GM12878 (cell line): Measurements from ENCODE around the gene CYP51A1.

Experiments
- EGR1 ChIP-seq, 2 experiments: IDR thresholded peaks; 1 replicate in 1 of 2; 2 replicates in 1 of 2; pipeline ENCODE4 v1.6.1; 2011 to 2012; ENCODE audit warnings: low read depth in 2 of 2, low read length in 2 of 2, borderline replicate concordance in 1 of 2, mild to moderate bottlenecking in 1 of 2, moderate library complexity in 1 of 2
- FOXM1 ChIP-seq: IDR thresholded peaks from 2 replicates; pipeline ENCODE4 v1.6.1; 2012; ENCODE audit warnings: low read depth, mild to moderate bottlenecking, inconsistent platforms, low read length, moderate library complexity
- NKRF ChIP-seq: fragments of 450-650 bp; conservative IDR thresholded peaks from 2 replicates; pipeline ENCODE4 v1.6.1; 2017; ENCODE audit warnings: mild to moderate bottlenecking, moderate library complexity
- POLR2A ChIP-seq: IDR thresholded peaks from 2 replicates; pipeline ENCODE4 v1.6.1; 2011; ENCODE audit warnings: low read depth, mild to moderate bottlenecking, low read length
- POLR2AphosphoS5 ChIP-seq: IDR thresholded peaks from 2 replicates; pipeline ENCODE4 v1.6.1; 2011; ENCODE audit warnings: mild to moderate bottlenecking, low read length, inconsistent platforms
- RAD21 ChIP-seq: IDR thresholded peaks from 2 replicates; pipeline ENCODE4 v1.6.1; 2011; ENCODE audit warnings: mild to moderate bottlenecking, low read depth, low read length, moderate library complexity; ENCODE audit not compliant: insufficient read depth
- RELA ChIP-seq: fragments of 450-650 bp; IDR thresholded peaks from 2 replicates; pipeline ENCODE4 v1.8.0; 2014; ENCODE audit warnings: borderline replicate concordance; ENCODE audit not compliant: partially characterized antibody
- TF ChIP-seq, protein P1 (sequence below): fragments of 450-650 bp; IDR thresholded peaks from 2 replicates; pipeline ENCODE4 v1.6.1; 2016; ENCODE audit warnings: mild to moderate bottlenecking, moderate library complexity, borderline replicate concordance

DNA sequence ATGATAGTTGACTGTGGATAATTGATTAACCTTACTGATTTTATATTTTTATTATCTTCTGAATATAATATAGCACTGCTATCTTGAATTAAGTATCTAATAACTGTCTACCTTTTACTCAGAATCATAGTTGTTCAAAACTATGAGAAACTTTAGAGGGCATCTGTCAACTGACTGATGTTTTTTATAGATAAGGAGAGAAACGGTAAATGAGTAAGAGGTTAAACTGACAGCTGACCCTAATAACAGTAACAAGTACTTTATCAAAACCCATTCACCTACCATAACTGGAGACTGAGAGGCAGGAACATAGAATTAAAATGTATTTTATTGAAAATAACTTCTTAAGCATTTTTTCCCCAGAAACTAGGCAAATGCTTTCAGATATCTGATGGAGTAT, 62.2 kb downstream of the CYP51A1 start:
- TF ChIP-seq RELA (no peak), RAD21 (no peak), NKRF (no peak), FOXM1 (no peak), POLR2AphosphoS5 (no peak), EGR1 (IDR thresholded peaks at IDR 0.05; ENCODE audit: borderline replicate concordance in 1 of 2, low read depth in 2 of 2, low read length in 2 of 2) (no peak), POLR2A (no peak)
- TF ChIP-seq, protein P1, sequence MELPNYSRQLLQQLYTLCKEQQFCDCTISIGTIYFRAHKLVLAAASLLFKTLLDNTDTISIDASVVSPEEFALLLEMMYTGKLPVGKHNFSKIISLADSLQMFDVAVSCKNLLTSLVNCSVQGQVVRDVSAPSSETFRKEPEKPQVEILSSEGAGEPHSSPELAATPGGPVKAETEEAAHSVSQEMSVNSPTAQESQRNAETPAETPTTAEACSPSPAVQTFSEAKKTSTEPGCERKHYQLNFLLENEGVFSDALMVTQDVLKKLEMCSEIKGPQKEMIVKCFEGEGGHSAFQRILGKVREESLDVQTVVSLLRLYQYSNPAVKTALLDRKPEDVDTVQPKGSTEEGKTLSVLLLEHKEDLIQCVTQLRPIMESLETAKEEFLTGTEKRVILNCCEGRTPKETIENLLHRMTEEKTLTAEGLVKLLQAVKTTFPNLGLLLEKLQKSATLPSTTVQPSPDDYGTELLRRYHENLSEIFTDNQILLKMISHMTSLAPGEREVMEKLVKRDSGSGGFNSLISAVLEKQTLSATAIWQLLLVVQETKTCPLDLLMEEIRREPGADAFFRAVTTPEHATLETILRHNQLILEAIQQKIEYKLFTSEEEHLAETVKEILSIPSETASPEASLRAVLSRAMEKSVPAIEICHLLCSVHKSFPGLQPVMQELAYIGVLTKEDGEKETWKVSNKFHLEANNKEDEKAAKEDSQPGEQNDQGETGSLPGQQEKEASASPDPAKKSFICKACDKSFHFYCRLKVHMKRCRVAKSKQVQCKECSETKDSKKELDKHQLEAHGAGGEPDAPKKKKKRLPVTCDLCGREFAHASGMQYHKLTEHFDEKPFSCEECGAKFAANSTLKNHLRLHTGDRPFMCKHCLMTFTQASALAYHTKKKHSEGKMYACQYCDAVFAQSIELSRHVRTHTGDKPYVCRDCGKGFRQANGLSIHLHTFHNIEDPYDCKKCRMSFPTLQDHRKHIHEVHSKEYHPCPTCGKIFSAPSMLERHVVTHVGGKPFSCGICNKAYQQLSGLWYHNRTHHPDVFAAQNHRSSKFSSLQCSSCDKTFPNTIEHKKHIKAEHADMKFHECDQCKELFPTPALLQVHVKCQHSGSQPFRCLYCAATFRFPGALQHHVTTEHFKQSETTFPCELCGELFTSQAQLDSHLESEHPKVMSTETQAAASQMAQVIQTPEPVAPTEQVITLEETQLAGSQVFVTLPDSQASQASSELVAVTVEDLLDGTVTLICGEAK, result no peak
